NOMO-1 treated with DMSO at 0.1 percent for 48 hours (cell line): Measurements from ENCODE around the gene ZNF28.
"Not testable (repeated sequence)": the region's sequence is repeated elsewhere in the genome, so short reads cannot be mapped to it uniquely, and the experiment has no call there.

ENCODE experiments used
- DNase-seq: peaks from one replicate; lab custom pipeline; 2025; ENCODE audit not compliant: unreplicated experiment; lab: John Stamatoyannopoulos, UW

Gene ZNF28

GRCh38 chr19:52782864-52783263 is 38.6 kb downstream of the ZNF28 start:
- DNase-seq, result not testable (repeated sequence)

- DNase-seq, result no peak
These were observed 42.6 kb downstream of the ZNF28 start for GRCh38 chr19:52778811-52779210.

- not testable (repeated sequence) for DNase-seq
These were observed 65.0 kb downstream of the ZNF28 start for GRCh38 chr19:52756447-52756846.

GRCh38 chr19:52749780-52750179 is 71.7 kb downstream of the ZNF28 start:
- DNase-seq, result no peak

- DNase-seq, result peak; percentile 18
These were observed 73.0 kb downstream of the ZNF28 start for GRCh38 chr19:52748336-52748950.
